ENCODE results near the gene FAHD2A. TPM values are rescaled to one million over a fixed set of nuclear protein-coding genes. Genes with fewer than 3 reads are reported as not detected.
"Not testable (repeated sequence)": the region's sequence is repeated elsewhere in the genome, so short reads cannot be mapped to it uniquely, and the experiment has no call there.

Gene FAHD2A
- total RNA-seq, 1 donor from 2014 or later = 14.1 TPM

GRCh38 chr2:95376311-95377215, 25.9 kb upstream of the FAHD2A start:
- no peak for DNase-seq

- DNase-seq = no peak
These were observed 25.0 kb upstream of the FAHD2A start for GRCh38 chr2:95377216-95378123.

GRCh38 chr2:95378281-95378680, 24.2 kb upstream of the FAHD2A start:
- DNase-seq = not testable (repeated sequence)

GRCh38 chr2:95379371-95379831, 23.1 kb upstream of the FAHD2A start:
- DNase-seq = no peak

- DNase-seq = no peak
These were observed 22.2 kb upstream of the FAHD2A start for GRCh38 chr2:95380280-95380679.

- no peak for DNase-seq
These were observed 21.8 kb upstream of the FAHD2A start for GRCh38 chr2:95380731-95381130.

- DNase-seq = no peak
These were observed 21.0 kb upstream of the FAHD2A start for GRCh38 chr2:95381212-95382191.

- DNase-seq = no peak
These were observed 20.3 kb upstream of the FAHD2A start for GRCh38 chr2:95382192-95382591.

GRCh38 chr2:95382686-95383634, 19.5 kb upstream of the FAHD2A start:
- no peak for DNase-seq

- no peak for DNase-seq
These were observed 18.9 kb upstream of the FAHD2A start for GRCh38 chr2:95383635-95384027.

GRCh38 chr2:95384854-95385569, 17.5 kb upstream of the FAHD2A start:
- DNase-seq = no peak

- DNase-seq = no peak
These were observed 16.9 kb upstream of the FAHD2A start for GRCh38 chr2:95385570-95385984.

- no peak for DNase-seq
These were observed 16.5 kb upstream of the FAHD2A start for GRCh38 chr2:95386031-95386430.

GRCh38 chr2:95387358-95387757, 15.2 kb upstream of the FAHD2A start:
- DNase-seq = no peak

GRCh38 chr2:95388091-95388692, 14.3 kb upstream of the FAHD2A start:
- no peak for DNase-seq

- no peak for DNase-seq
These were observed 13.7 kb upstream of the FAHD2A start for GRCh38 chr2:95388856-95389244.

GRCh38 chr2:95389245-95390119, 13.0 kb upstream of the FAHD2A start:
- DNase-seq = peak; percentile 6

- DNase-seq = no peak
These were observed 12.1 kb upstream of the FAHD2A start for GRCh38 chr2:95390272-95390880.
